Activated CD4-positive, CD25-positive, alpha-beta regulatory T cell (primary cell): Measurements from ENCODE around the gene E2F4.

Source experiments
- DNase-seq, 4 experiments: peaks; one replicate each; lab custom pipeline; 2025; lab: John Stamatoyannopoulos, UW

The E2F4 gene

GRCh38 chr16:67191995-67192681 lies at the start of gene E2F4:
Gene E2F4 (plus strand): TSS chr16:67192155. CDS start chr16:67192228, 73 bp downstream.
- DNase-seq = peak; percentile 72 to 76 (median 74)

- DNase-seq = no peak
Measured at GRCh38 chr16:67142342-67142741, 49.6 kb upstream of the E2F4 start.

GRCh38 chr16:67144943-67145342 lies 47.0 kb upstream of the E2F4 start:
- DNase-seq = no peak

GRCh38 chr16:67145746-67146145 lies 46.2 kb upstream of the E2F4 start:
- DNase-seq = no peak

- no peak for DNase-seq
Measured at GRCh38 chr16:67146523-67147357, 45.2 kb upstream of the E2F4 start.

- no peak for DNase-seq
Measured at GRCh38 chr16:67147437-67148140, 44.4 kb upstream of the E2F4 start.

- DNase-seq = no peak
Measured at GRCh38 chr16:67148221-67148620, 43.7 kb upstream of the E2F4 start.

- DNase-seq = no peak
Measured at GRCh38 chr16:67148656-67149275, 43.2 kb upstream of the E2F4 start.

GRCh38 chr16:67149276-67150046 lies 42.5 kb upstream of the E2F4 start:
- no peak for DNase-seq

- no peak for DNase-seq
Measured at GRCh38 chr16:67150047-67150832, 41.7 kb upstream of the E2F4 start.

GRCh38 chr16:67150833-67151396 lies 41.0 kb upstream of the E2F4 start, which contains the start of gene B3GNT9:
Gene B3GNT9 (minus strand): TSS chr16:67150998. CDS start chr16:67150485, 513 bp downstream.
- DNase-seq = no peak

- no peak for DNase-seq
Measured at GRCh38 chr16:67151431-67152097, 40.4 kb upstream of the E2F4 start.

- no peak for DNase-seq
Measured at GRCh38 chr16:67154578-67155294, 37.2 kb upstream of the E2F4 start.

GRCh38 chr16:67155295-67156142 lies 36.4 kb upstream of the E2F4 start:
- DNase-seq = peak; percentile 54 to 68 (median 68)

GRCh38 chr16:67156143-67156844 lies 35.7 kb upstream of the E2F4 start:
- DNase-seq = no peak

- DNase-seq = no peak
Measured at GRCh38 chr16:67157106-67157748, 34.7 kb upstream of the E2F4 start.
